OCI-LY3 (cell line): ENCODE data around the gene AIDA.

Source experiments
- EZH2phosphoT487 ChIP-seq: fragments of 200-600 bp; shearing (Covaris generic); IDR thresholded peaks from 2 replicates; pipeline ENCODE4 v1.6.1; 2018; ENCODE audit warnings: antibody characterized with exemption, mixed run types, low read depth
- TF ChIP-seq, protein P1 (sequence below): fragments of 200-600, 300-600 bp; sonication (generic); IDR thresholded peaks from 2 replicates; pipeline ENCODE4 v1.5.1; 2014; ENCODE audit warnings: antibody characterized with exemption, low read length, low read depth

DNA sequence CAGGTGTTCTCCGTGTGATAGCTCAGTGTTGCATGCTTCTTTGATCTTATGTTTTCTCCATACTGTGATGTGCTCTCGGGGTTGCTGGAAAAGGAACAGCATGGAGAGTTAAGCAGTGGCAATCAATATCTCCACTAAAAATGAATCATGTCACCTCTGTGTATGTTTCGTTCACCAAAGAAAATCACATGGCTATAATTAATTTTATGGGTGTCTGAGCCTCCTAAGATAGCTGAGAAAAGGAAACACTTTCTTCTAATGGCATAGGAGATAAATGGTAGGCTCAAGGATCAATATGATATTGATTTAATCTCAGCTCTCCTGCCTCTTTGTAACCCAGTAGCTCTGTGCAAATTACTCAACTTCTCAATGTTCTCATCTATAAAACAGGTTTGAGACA, 39.0 kb upstream of the AIDA start:
- TF ChIP-seq, protein P1, sequence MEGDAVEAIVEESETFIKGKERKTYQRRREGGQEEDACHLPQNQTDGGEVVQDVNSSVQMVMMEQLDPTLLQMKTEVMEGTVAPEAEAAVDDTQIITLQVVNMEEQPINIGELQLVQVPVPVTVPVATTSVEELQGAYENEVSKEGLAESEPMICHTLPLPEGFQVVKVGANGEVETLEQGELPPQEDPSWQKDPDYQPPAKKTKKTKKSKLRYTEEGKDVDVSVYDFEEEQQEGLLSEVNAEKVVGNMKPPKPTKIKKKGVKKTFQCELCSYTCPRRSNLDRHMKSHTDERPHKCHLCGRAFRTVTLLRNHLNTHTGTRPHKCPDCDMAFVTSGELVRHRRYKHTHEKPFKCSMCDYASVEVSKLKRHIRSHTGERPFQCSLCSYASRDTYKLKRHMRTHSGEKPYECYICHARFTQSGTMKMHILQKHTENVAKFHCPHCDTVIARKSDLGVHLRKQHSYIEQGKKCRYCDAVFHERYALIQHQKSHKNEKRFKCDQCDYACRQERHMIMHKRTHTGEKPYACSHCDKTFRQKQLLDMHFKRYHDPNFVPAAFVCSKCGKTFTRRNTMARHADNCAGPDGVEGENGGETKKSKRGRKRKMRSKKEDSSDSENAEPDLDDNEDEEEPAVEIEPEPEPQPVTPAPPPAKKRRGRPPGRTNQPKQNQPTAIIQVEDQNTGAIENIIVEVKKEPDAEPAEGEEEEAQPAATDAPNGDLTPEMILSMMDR = no peak
- TF ChIP-seq EZH2phosphoT487 = no peak
